HepG2 (cell line): ENCODE measurements around the gene SLC38A3. TPM values are rescaled to one million over a fixed set of nuclear protein-coding genes. Genes with fewer than 3 reads are reported as not detected.

Experiments
- CAMTA2 ChIP-seq: sonication (generic); formaldehyde crosslinking; IDR thresholded peaks from 2 replicates; pipeline ENCODE4 v1.4.0; 2020; ENCODE audit warnings: mild to moderate bottlenecking, missing genetic modification reagents, borderline replicate concordance
- HCFC1 ChIP-seq: fragments of 150-350 bp; IDR thresholded peaks from 2 replicates; pipeline ENCODE4 v1.6.1; 2014; ENCODE audit warnings: low read depth, low read length
- NFE2 ChIP-seq: sonication (generic); formaldehyde crosslinking; IDR thresholded peaks from 2 replicates; pipeline ENCODE4 v1.4.0; 2020; ENCODE audit warnings: missing genetic modification reagents
- ONECUT2 ChIP-seq: sonication (generic); formaldehyde crosslinking; IDR thresholded peaks from 2 replicates; pipeline ENCODE4 v1.4.0; 2020; ENCODE audit warnings: missing genetic modification reagents
- PHF21A ChIP-seq: sonication (generic); formaldehyde crosslinking; IDR thresholded peaks from 2 replicates; pipeline ENCODE4 v1.5.0; 2020; ENCODE audit warnings: mild to moderate bottlenecking, missing genetic modification reagents
- ZBTB40 ChIP-seq, 2 experiments: fragments of 450-650 bp in 1 of 2; sonication (generic) in 1 of 2; formaldehyde crosslinking in 1 of 2; IDR thresholded peaks; 2 replicates each; pipeline versions ENCODE4 v1.6.1 to v1.8.0; 2016 to 2022; ENCODE audit warnings: antibody characterized with exemption in 1 of 2, mild to moderate bottlenecking in 1 of 2, missing genetic modification reagents in 1 of 2
- ZBTB8A ChIP-seq: sonication (generic); formaldehyde crosslinking; IDR thresholded peaks from 2 replicates; pipeline ENCODE4 v1.4.0; 2020; ENCODE audit warnings: mild to moderate bottlenecking, low read depth, missing genetic modification reagents, borderline replicate concordance
- ZNF230 ChIP-seq: sonication (generic); formaldehyde crosslinking; IDR thresholded peaks from 2 replicates; pipeline ENCODE4 v1.4.0; 2020; ENCODE audit warnings: mild to moderate bottlenecking, missing genetic modification reagents
- ZNF512B ChIP-seq: sonication (generic); formaldehyde crosslinking; IDR thresholded peaks from 2 replicates; pipeline ENCODE4 v1.5.1; 2020; ENCODE audit warnings: missing genetic modification reagents, mild to moderate bottlenecking, borderline replicate concordance
- ZNF746 ChIP-seq: sonication (generic); formaldehyde crosslinking; IDR thresholded peaks from 2 replicates; pipeline ENCODE4 v1.8.0; 2022; ENCODE audit warnings: mild to moderate bottlenecking, missing genetic modification reagents
- ZNF782 ChIP-seq: sonication (generic); formaldehyde crosslinking; IDR thresholded peaks from 2 replicates; pipeline ENCODE4 v1.4.0; 2020; ENCODE audit warnings: missing genetic modification reagents, mild to moderate bottlenecking, borderline replicate concordance
- polyA plus RNA-seq, 8 experiments: library from polyadenylated mRNA; depleted of rRNA in 3 of 8; stranded (reverse) in 7 of 8; unstranded in 1 of 8; fragments of >200 nt; fragmentation: Illumina TruSeq in 4 of 8; extraction: Trizol in 4 of 8; gene quantifications; 2 replicates each; pipeline versions ENCODE4 v1.2.1 to v1.2.3, GENCODE V29; 2011 to 2016; ENCODE audit warnings: low read depth in 4 of 8, missing spikeins in 1 of 8, mixed read lengths in 1 of 8; ENCODE audit not compliant: insufficient read depth in 1 of 8
- total RNA-seq, 5 experiments: library from RNA; depleted of rRNA; stranded (reverse); fragments of >200 nt; fragmentation: Illumina TruSeq; extraction: Trizol; gene quantifications; 2 replicates each; pipeline ENCODE4 v1.2.3, GENCODE V29; 2016; ENCODE audit warnings: low read depth in 1 of 5

The SLC38A3 gene
- total and polyA plus RNA-seq, 2 of the 13 experiments (the other 11 are each of a cell fraction or from before 2014, with no cell fraction given): 29.8 to 164 TPM

- TF ChIP-seq ZBTB40 (IDR thresholded peaks at IDR 0.05) (no peak), ZBTB40 (CRISPR knock-in tag; IDR thresholded peaks at IDR 0.05) (no peak), ZNF782 (CRISPR knock-in tag) (no peak), ONECUT2 (CRISPR knock-in tag) (no peak), ZBTB8A (CRISPR knock-in tag) (no peak), ZNF512B (no peak), NFE2 (no peak), PHF21A (CRISPR knock-in tag) (0 out of 2 replicates have a peak, but pooled peaks have one; percentile 21), ZNF230 (CRISPR knock-in tag) (no peak), HCFC1 (no peak), CAMTA2 (CRISPR knock-in tag) (no peak), ZNF746 (CRISPR knock-in tag) (no peak)
These were observed 41.5 kb downstream of the SLC38A3 start (continued) for GRCh38 chr3:50246517-50246954.
